PC-9 (cell line): ENCODE data around the gene ITPKB. TPM values are rescaled to one million over a fixed set of nuclear protein-coding genes. Genes with fewer than 3 reads are reported as not detected.

Experiments
- BruUV-seq: library from RNA; stranded (reverse); fragments of 400-500 nt; replicated peaks from 2 replicates; lab custom pipeline; 2021; lab: Mats Ljungman, UMichigan
- CTCF ChIA-PET: fragments of 300-600 bp; sonication (Branson Sonifier 250); formaldehyde crosslinking; loops from one replicate; lab custom pipeline; 2022; ENCODE audit warnings: antibody characterized with exemption; lab: Charles Lee
- POLR2A ChIA-PET: fragments of 300-600 bp; sonication (Branson Sonifier 250); formaldehyde crosslinking; loops from one replicate; lab custom pipeline; 2022; ENCODE audit warnings: antibody characterized with exemption; ENCODE audit not compliant: unreplicated experiment; lab: Charles Lee
- DNase-seq, 2 experiments: peaks; one replicate each; pipeline versions ENCODE4 v3.0.0 to v3.0.0-alpha.2; 2015 to 2022; ENCODE audit warnings: mixed read lengths in 1 of 2
- H2AFZ ChIP-seq: fragments of 200-600 bp; sonication (generic); 2 replicates; pipeline ENCODE4 v1.8.1; 2017; ENCODE audit warnings: antibody characterized with exemption
- H3F3A ChIP-seq: fragments of 200-600 bp; sonication (generic); 2 replicates; pipeline ENCODE4 v1.8.1; 2017; ENCODE audit warnings: antibody characterized with exemption, mild to moderate bottlenecking, low read depth; ENCODE audit not compliant: insufficient read depth
- H3K27ac ChIP-seq: fragments of 200-600 bp; sonication (generic); 2 replicates; pipeline ENCODE4 v1.6.1; 2016; ENCODE audit warnings: mixed run types
- H3K27me3 ChIP-seq: fragments of 200-600 bp; sonication (generic); 2 replicates; pipeline ENCODE4 v1.6.1; 2016; ENCODE audit warnings: low read depth, mixed run types; ENCODE audit not compliant: insufficient read depth
- H3K36me3 ChIP-seq: fragments of 200-600 bp; sonication (generic); 2 replicates; pipeline ENCODE4 v1.6.1; 2016; ENCODE audit warnings: low read depth, mixed run types
- H3K4me1 ChIP-seq: fragments of 200-600 bp; sonication (generic); replicated peaks from 2 replicates; pipeline ENCODE4 v1.6.1; 2016; ENCODE audit warnings: mixed run types; ENCODE audit not compliant: insufficient read depth
- H3K4me2 ChIP-seq: fragments of 200-600 bp; sonication (generic); 2 replicates; pipeline ENCODE4 v1.6.1; 2017; ENCODE audit warnings: mixed run types
- H3K4me3 ChIP-seq: fragments of 200-600 bp; sonication (generic); 2 replicates; pipeline ENCODE4 v1.6.1; 2016; ENCODE audit warnings: mixed run types
- H3K79me2 ChIP-seq: fragments of 200-600 bp; sonication (generic); 2 replicates; pipeline ENCODE4 v1.6.1; 2017; ENCODE audit warnings: low read depth, mixed run types
- H3K9me2 ChIP-seq: fragments of 200-600 bp; sonication (generic); 2 replicates; pipeline ENCODE4 v1.8.1; 2017; ENCODE audit warnings: mild to moderate bottlenecking; ENCODE audit not compliant: insufficient read depth
- H3K9me3 ChIP-seq: fragments of 200-600 bp; sonication (generic); 2 replicates; pipeline ENCODE4 v1.8.1; 2016; ENCODE audit warnings: low read depth; ENCODE audit not compliant: insufficient read depth
- H4K20me1 ChIP-seq: fragments of 200-600 bp; sonication (generic); 2 replicates; pipeline ENCODE4 v1.8.1; 2017; ENCODE audit not compliant: insufficient read depth
- CTCF ChIP-seq: fragments of 200-600 bp; sonication (generic); conservative IDR thresholded peaks from 2 replicates; pipeline ENCODE4 v1.6.1; 2017; ENCODE audit warnings: mixed run types, antibody characterized with exemption, mild to moderate bottlenecking, moderate library complexity
- EZH2 ChIP-seq: fragments of 200-600 bp; sonication (generic); IDR thresholded peaks from 2 replicates; pipeline ENCODE4 v1.8.0; 2017; ENCODE audit warnings: antibody characterized with exemption, low read depth
- intact Hi-C: fragments of 100-400 bp; cut with micrococcal nuclease; formaldehyde crosslinking; loops from one replicate; pipeline ENCODE4 v1.10.0; 2022; ENCODE audit not compliant: unreplicated experiment
- total RNA-seq: library from RNA; stranded (reverse); gene quantifications from 2 replicates; pipeline ENCODE4 v1.2.3, GENCODE V29; 2021

Gene ITPKB
- total RNA-seq, 1 experiment from 2014 or later: 13.4 TPM

DNA sequence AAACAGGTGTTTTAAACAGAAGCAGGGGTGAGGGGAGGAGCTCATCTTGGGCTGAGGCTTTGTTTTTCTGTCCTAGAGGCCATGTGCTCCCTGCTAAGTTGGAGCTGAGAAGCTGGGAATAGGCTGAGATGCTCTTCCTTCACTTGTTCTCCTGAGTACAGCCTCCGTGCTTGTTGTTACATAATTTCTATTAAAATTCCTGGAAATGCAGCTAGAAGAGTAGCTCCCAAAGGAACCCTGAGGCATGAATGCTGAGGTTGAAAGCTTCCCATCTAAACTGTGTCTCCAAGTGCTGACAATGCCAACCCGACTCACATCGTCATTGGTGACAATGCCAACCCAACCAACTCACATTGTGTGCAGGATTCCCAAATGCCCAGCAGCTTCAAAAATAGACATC, 12.6 kb upstream of the ITPKB start:
- H3K27me3 ChIP-seq: no peaks in the 10 kb centered on the region
- no peaks in the 10 kb centered on the region for H3K79me2 ChIP-seq
- no peaks in the 10 kb centered on the region for H4K20me1 ChIP-seq
- POLR2A ChIA-PET: no interaction called here
- no peaks in the 10 kb centered on the region for H3F3A ChIP-seq
- no peaks in the 10 kb centered on the region for H3K9me2 ChIP-seq
- no peak overlapping the region for H3K27ac ChIP-seq
- no peak for DNase-seq
- H3K4me2 ChIP-seq: no peak overlapping the region
- no peaks in the 10 kb centered on the region for H3K36me3 ChIP-seq
- BruUV-seq: no TSS peak
- H3K4me3 ChIP-seq: no peak overlapping the region
- no peak for TF ChIP-seq CTCF
- TF ChIP-seq EZH2: no peak
- intact Hi-C loops: no loop called here
- no peaks in the 10 kb centered on the region for H3K9me3 ChIP-seq
- CTCF ChIA-PET: interaction anchor here (0.9 kb wide), 1 partner anchor 75 kb away, joined by 3 read pairs; no protein-coding TSS in a partner anchor
- H3K4me1 ChIP-seq: no peaks in the 10 kb centered on the region
- H2AFZ ChIP-seq: no peak overlapping the region

DNA sequence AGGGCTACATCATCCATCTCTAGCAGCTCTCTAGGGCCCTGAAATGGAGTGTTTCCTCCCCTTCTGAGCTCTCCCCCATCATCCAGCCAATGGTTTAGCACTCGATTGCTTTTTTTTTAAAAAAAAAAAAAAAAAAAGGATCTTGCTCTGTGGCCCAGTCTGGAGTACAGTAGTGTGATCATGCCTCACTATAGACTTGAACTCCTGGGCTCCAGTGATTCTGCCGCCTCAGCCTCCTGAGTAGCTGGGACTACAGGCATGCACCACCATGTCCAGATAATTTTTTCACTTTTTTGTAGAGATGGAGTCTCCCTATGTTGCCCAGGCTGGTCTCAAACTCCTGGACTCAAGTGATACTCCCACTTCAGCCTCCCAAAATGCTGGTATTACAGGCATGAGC, 12.1 kb upstream of the ITPKB start:
- H3K27me3 ChIP-seq: no peaks in the 10 kb centered on the region
- no peaks in the 10 kb centered on the region for H3K9me2 ChIP-seq
- BruUV-seq: no TSS peak
- H3K4me3 ChIP-seq: no peak overlapping the region
- no peak for DNase-seq
- H4K20me1 ChIP-seq: no peaks in the 10 kb centered on the region
- no peaks in the 10 kb centered on the region for H3K36me3 ChIP-seq
- ChIA-PET POLR2A (no interaction called here), CTCF (no interaction called here)
- no peaks in the 10 kb centered on the region for H3K79me2 ChIP-seq
- intact Hi-C loops: no loop called here
- H3K4me1 ChIP-seq: no peaks in the 10 kb centered on the region
- no peak overlapping the region for H2AFZ ChIP-seq
- no peak overlapping the region for H3K4me2 ChIP-seq
- H3F3A ChIP-seq: no peaks in the 10 kb centered on the region
- no peaks in the 10 kb centered on the region for H3K9me3 ChIP-seq
- TF ChIP-seq EZH2 (no peak), CTCF (no peak)
- H3K27ac ChIP-seq: no peak overlapping the region

DNA sequence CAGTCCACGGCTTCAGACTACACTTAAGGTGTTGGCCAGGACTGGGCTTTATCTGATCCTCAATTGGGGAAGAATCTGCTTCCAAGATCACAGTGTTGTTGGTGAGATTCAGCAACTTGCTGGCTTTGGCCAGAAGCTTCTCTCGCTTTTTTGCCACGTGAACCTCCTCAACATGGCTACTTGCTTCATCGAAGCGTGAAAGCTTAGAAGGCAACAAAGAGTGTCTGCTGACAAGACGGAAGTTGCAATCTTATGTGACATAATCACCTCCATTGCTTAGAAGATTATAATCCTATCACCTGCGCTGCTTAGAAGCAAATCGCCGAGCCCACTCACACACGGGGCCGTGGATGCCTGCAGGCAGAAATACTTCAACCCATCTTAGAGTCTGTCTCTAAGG, 10.4 kb upstream of the ITPKB start:
- H3K36me3 ChIP-seq: no peaks in the 10 kb centered on the region
- no peaks in the 10 kb centered on the region for H3K27me3 ChIP-seq
- no peak overlapping the region for H3K4me2 ChIP-seq
- no peaks in the 10 kb centered on the region for H3K4me1 ChIP-seq
- no peaks in the 10 kb centered on the region for H3K79me2 ChIP-seq
- no peaks in the 10 kb centered on the region for H3K9me2 ChIP-seq
- no peak for TF ChIP-seq EZH2
- TF ChIP-seq CTCF: no peak
- no peaks in the 10 kb centered on the region for H3K9me3 ChIP-seq
- H4K20me1 ChIP-seq: no peaks in the 10 kb centered on the region
- no TSS peak for BruUV-seq
- POLR2A ChIA-PET: no interaction called here
- H3K27ac ChIP-seq: no peak overlapping the region
- CTCF ChIA-PET: no interaction called here
- DNase-seq: no peak
- no peaks in the 10 kb centered on the region for H3F3A ChIP-seq
- H2AFZ ChIP-seq: no peak overlapping the region
- no peak overlapping the region for H3K4me3 ChIP-seq
- intact Hi-C loops: no loop called here
